ENCODE data around the gene NEB.

DNA sequence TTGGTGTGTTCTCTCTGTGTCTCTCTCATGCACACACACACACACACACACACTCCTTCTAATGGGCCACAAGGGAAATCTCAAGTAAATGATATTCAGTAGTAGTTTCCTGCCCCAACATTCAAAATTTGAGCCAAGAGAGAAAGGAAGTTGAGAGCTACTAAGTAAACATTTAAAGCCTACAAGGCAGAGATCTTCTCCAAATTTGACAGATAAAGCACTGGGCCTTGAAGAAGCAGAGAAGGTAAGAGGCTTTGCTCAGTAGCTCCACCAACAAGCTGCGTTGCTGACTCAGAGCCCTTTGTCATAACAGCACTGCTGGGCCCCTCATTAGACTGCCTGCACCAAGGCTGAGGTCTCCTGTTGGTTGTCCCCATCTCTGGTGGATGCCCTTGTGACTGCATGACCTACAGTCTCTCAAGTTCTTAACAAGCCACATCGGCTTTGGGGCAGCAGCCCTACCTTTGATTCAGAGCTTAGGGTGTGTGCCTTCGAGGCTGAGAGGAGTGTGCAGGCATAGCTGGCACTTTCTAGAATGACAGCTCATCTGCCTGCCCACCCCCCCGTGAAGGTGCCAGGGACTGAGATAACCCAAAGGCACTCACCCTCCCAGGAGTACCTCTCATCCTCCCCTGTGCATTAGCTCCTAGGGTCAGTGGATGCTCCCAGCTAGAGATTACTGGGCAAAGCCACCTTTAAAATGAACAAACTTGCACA lies 32.3 kb upstream of the NEB start:
- TF ChIP-seq, protein P1, sequence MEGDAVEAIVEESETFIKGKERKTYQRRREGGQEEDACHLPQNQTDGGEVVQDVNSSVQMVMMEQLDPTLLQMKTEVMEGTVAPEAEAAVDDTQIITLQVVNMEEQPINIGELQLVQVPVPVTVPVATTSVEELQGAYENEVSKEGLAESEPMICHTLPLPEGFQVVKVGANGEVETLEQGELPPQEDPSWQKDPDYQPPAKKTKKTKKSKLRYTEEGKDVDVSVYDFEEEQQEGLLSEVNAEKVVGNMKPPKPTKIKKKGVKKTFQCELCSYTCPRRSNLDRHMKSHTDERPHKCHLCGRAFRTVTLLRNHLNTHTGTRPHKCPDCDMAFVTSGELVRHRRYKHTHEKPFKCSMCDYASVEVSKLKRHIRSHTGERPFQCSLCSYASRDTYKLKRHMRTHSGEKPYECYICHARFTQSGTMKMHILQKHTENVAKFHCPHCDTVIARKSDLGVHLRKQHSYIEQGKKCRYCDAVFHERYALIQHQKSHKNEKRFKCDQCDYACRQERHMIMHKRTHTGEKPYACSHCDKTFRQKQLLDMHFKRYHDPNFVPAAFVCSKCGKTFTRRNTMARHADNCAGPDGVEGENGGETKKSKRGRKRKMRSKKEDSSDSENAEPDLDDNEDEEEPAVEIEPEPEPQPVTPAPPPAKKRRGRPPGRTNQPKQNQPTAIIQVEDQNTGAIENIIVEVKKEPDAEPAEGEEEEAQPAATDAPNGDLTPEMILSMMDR (conservative IDR thresholded peaks at IDR 0.05; ENCODE audit: low read length) = no peak
- no peak for TF ChIP-seq EZH2phosphoT487 (IDR thresholded peaks at IDR 0.05; ENCODE audit: borderline replicate concordance)

Data from Loucy (cell line).